Suprapubic skin (tissue), 4 donors: ENCODE data around the gene TAC4.

ENCODE experiments used
- POLR2A ChIP-seq, 2 donors: fragments of 450-650 bp; IDR thresholded peaks; one replicate each; pipeline ENCODE4 v1.6.1; 2017; ENCODE audit warnings: antibody characterized with exemption in 2 of 2, mild to moderate bottlenecking in 2 of 2, moderate library complexity in 2 of 2
- POLR2AphosphoS5 ChIP-seq, 3 donors: sonication (generic); formaldehyde crosslinking; IDR thresholded peaks; one replicate each; pipeline ENCODE4 v1.6.1; 2017; ENCODE audit warnings: antibody characterized with exemption in 3 of 3
- TF ChIP-seq, protein P1 (sequence below), 2 donors: fragments of 200-600 bp in 1 of 2; fragments of 450-650 bp in 1 of 2; sonication (generic) in 1 of 2; IDR thresholded peaks; one replicate each; pipeline ENCODE4 v1.5.1; 2016 to 2019; ENCODE audit warnings: antibody characterized with exemption in 2 of 2, mild to moderate bottlenecking in 1 of 2, moderate library complexity in 1 of 2

GRCh38 chr17:49873466-49873865 lies 25.6 kb upstream of the TAC4 start:
- TF ChIP-seq, protein P1, sequence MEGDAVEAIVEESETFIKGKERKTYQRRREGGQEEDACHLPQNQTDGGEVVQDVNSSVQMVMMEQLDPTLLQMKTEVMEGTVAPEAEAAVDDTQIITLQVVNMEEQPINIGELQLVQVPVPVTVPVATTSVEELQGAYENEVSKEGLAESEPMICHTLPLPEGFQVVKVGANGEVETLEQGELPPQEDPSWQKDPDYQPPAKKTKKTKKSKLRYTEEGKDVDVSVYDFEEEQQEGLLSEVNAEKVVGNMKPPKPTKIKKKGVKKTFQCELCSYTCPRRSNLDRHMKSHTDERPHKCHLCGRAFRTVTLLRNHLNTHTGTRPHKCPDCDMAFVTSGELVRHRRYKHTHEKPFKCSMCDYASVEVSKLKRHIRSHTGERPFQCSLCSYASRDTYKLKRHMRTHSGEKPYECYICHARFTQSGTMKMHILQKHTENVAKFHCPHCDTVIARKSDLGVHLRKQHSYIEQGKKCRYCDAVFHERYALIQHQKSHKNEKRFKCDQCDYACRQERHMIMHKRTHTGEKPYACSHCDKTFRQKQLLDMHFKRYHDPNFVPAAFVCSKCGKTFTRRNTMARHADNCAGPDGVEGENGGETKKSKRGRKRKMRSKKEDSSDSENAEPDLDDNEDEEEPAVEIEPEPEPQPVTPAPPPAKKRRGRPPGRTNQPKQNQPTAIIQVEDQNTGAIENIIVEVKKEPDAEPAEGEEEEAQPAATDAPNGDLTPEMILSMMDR (IDR thresholded peaks at IDR 0.05) = no peak
- no peak for TF ChIP-seq POLR2A (IDR thresholded peaks at IDR 0.05)
- no peak for TF ChIP-seq POLR2AphosphoS5 (IDR thresholded peaks at IDR 0.05)
